Activated CD4-positive, alpha-beta memory T cell treated with anti-CD3 and anti-CD28 coated beads, Interleukin-2, amount 10 ng/mL, durations not matched to agents 7 days and 5 days (primary cell): ENCODE data around the gene HOXD8. TPM values are rescaled to one million over a fixed set of nuclear protein-coding genes. Genes with fewer than 3 reads are reported as not detected.

Experiments
- CTCF ChIA-PET: fragments of 350-600 bp; sonication (Branson Sonifier 250); formaldehyde crosslinking; loops from one replicate; lab custom pipeline; 2021; ENCODE audit warnings: antibody characterized with exemption, inconsistent platforms; lab: Charles Lee
- POLR2A ChIA-PET: fragments of 350-600 bp; sonication (Branson Sonifier 250); formaldehyde crosslinking; loops from one replicate; lab custom pipeline; 2021; ENCODE audit warnings: antibody characterized with exemption; lab: Charles Lee
- DNase-seq: peaks from one replicate; pipeline ENCODE4 v3.0.0-alpha.2; 2020
- H3K27ac Mint-ChIP-seq: one replicate; pipeline ENCODE4 v1.8.0; 2021; ENCODE audit warnings: mild to moderate bottlenecking, mixed read lengths
- H3K27me3 Mint-ChIP-seq: one replicate; pipeline ENCODE4 v1.8.0; 2021; ENCODE audit warnings: mixed read lengths
- H3K36me3 Mint-ChIP-seq: one replicate; pipeline ENCODE4 v1.8.0; 2021; ENCODE audit warnings: low read depth, mixed read lengths
- H3K4me1 Mint-ChIP-seq: one replicate; pipeline ENCODE4 v1.8.0; 2021; ENCODE audit warnings: mixed read lengths
- H3K4me3 Mint-ChIP-seq: one replicate; pipeline ENCODE4 v1.8.0; 2021; ENCODE audit warnings: mild to moderate bottlenecking, mixed read lengths
- H3K9me3 Mint-ChIP-seq: one replicate; pipeline ENCODE4 v1.8.0; 2021; ENCODE audit warnings: mixed read lengths
- total RNA-seq, 2 experiments: library from RNA; stranded (reverse); gene quantifications; one replicate each; pipeline ENCODE4 v1.2.3, GENCODE V29; 2021

The HOXD8 gene
- total RNA-seq, 2 experiments from 2014 or later: not detected

- Mint-ChIP-seq H3K27ac (no peak overlapping the region), H3K4me3 (no peak overlapping the region), H3K4me1 (peaks cover 6% of the 10 kb centered on the region), H3K27me3 (peaks cover 86% of the 10 kb centered on the region), H3K36me3 (peaks cover 8% of the 10 kb centered on the region), H3K9me3 (no peaks in the 10 kb centered on the region)
- ChIA-PET CTCF (interaction anchor here (1.5 kb wide), 1 partner anchor 8 kb away, joined by 3 read pairs; no protein-coding TSS in a partner anchor), POLR2A (no interaction called here)
- no peak for DNase-seq
These were observed 11.6 kb upstream of the HOXD8 start for GRCh38 chr2:176117823-176118371.

GRCh38 chr2:176118601-176119339 lies 10.7 kb upstream of the HOXD8 start:
- peak overlapping the region; percentile 60 for H3K4me3 Mint-ChIP-seq
- H3K27ac Mint-ChIP-seq: peak overlapping the region; percentile 19
- ChIA-PET POLR2A (no interaction called here), CTCF (interaction anchor here (1.5 kb wide), 1 partner anchor 7 kb away, joined by 3 read pairs; no protein-coding TSS in a partner anchor)
- peaks cover 84% of the 10 kb centered on the region for H3K27me3 Mint-ChIP-seq
- peak; percentile 33 for DNase-seq
- peaks cover 6% of the 10 kb centered on the region for H3K36me3 Mint-ChIP-seq
- H3K9me3 Mint-ChIP-seq: no peaks in the 10 kb centered on the region
- H3K4me1 Mint-ChIP-seq: peaks cover 6% of the 10 kb centered on the region

DNA sequence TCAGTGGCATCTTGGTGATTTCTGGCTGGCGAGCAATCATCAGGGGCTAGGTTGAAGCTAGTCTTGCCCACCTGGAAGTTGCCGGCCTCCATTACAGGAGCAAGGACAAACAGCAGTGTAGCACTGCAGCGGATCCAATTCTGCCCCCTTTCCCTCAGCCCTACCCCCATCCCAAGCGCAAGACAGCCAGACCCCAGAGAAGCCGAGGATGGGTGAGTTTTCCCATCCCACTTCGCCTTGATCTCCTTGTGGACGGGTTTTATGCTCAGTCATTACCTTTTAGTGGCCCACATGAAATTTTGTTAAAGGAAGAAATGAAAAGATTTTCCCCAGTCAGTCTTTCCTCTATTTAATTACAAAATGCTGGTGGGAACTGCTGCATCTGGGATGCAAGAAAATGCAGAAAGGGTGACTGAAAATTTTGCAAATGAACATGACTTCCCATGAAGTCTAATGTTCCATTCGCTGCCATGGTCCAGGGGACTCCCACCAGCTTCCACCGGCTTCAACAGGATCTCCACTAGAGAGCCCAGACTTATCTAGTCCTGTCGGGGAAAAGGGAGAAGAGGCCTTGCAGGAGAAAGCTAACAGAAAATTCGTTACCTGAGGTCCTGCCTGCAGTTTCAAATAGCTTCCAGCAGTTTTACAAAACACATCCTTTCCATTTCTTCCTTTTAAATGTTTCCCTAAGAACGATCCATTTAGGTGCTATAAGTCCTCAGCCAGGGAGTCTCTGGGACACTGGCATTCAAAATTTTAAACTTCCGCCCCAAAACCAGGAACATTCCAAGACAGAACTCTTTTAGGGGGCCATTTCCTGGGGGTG lies 8.9 kb upstream of the HOXD8 start:
- POLR2A ChIA-PET: interaction anchor here (0.8 to 1.6 kb wide), 3 partner anchors 12 to 47 kb away, joined by 3 read pairs; no protein-coding TSS in a partner anchor

DNA sequence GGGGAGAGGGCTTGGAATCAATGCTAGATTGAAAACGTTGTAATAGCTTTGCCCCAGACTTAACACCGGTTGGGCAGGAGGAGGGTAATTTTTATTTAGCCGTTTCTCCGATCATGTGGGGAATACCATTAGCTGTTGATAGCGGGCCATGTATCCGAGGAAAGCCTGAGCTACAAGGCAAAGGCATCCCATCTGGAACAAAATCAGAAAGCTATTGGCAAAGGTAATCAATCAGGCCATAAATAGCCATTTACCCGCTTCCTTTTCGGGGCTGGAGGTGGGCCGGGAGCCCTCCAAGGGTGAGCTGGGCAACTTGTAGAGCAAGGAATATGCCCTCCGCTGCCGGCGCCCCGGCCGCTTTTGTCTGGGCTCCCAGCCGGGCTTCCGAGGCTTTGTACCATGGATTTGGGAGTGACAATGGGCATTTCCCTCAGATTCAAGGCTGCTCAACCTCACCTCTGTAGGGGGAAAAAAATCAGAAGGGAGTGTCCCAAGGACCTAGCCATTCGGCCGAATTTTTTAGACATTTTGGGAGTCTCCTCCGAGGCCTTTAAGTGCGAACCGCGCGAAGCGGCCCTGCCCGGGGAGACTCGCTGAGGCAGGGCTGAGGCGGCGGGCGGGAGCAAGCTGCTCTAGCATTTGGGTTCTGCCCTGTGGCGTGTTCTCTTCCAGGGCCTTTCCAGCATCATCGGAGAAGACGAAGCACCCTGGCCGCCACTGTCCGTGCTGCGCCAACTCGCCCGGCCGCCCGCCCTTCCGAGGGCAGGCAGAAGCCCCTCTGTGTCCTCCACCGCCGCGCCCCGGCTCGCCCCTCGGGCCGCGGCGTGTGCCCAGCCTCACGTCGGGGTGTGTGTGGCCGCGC lies 8.1 kb upstream of the HOXD8 start:
- CTCF ChIA-PET: interaction anchor here (0.8 to 2.3 kb wide), 6 partner anchors 10 to 531 kb away, joined by 3 to 9 read pairs (median 4); no protein-coding TSS in a partner anchor

More for the DNA sequence above, 8.9 kb upstream of the HOXD8 start:
- CTCF ChIA-PET: interaction anchor here (0.8 to 2.3 kb wide), 6 partner anchors 10 to 43 kb away, joined by 3 to 9 read pairs (median 4); no protein-coding TSS in a partner anchor
- Mint-ChIP-seq H3K9me3 (no peaks in the 10 kb centered on the region), H3K4me1 (peaks cover 6% of the 10 kb centered on the region), H3K27me3 (peaks cover 86% of the 10 kb centered on the region), H3K4me3 (no peak overlapping the region), H3K27ac (no peak overlapping the region), H3K36me3 (peaks cover 2% of the 10 kb centered on the region)
- DNase-seq: no peak

DNA sequence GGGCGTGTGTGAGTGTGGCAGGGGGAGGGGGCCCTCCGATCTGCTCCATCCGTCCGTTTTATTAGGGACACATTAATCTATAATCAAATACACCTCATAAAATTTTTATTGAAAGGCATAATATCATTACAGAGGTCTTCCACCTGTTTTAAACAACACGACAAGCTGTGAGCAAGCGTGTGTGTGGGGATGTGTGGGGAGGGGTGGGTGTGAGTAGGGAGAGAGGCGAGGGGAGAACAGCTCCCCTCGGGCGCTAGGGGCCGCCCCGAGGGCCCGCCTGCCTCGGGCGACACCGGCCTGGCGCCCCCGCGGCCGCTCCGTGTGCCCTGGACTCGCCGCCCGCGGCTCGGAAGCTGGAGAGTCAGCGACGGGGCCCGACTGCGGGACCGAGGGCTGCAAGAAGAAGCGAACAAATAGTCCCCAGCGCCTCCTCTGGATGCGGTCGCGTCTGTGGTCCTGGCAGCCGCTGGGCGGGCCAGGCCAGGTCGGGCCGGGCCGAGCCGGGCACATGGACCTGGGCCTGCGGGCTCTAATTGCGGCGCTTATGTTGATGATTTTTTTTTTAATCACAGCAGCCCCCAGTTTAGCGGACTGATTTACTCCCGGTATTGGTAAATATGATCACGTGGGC lies 7.3 kb upstream of the HOXD8 start:
- Mint-ChIP-seq H3K27me3 (peaks cover 85% of the 10 kb centered on the region), H3K4me1 (peaks cover 6% of the 10 kb centered on the region), H3K27ac (peak overlapping the region; percentile 35), H3K9me3 (no peaks in the 10 kb centered on the region), H3K4me3 (no peak overlapping the region), H3K36me3 (peaks cover 2% of the 10 kb centered on the region)
- ChIA-PET POLR2A (interaction anchor here (1.0 kb wide), 1 partner anchor 461 kb away, joined by 3 read pairs; no protein-coding TSS in a partner anchor), CTCF (interaction anchor here (1.2 to 2.3 kb wide), 2 partner anchors 11 to 530 kb away, joined by 3 to 9 read pairs; no protein-coding TSS in a partner anchor)
- DNase-seq: no peak

More for the DNA sequence above, 8.1 kb upstream of the HOXD8 start:
- H3K27ac Mint-ChIP-seq: no peak overlapping the region
- no peak for DNase-seq
- POLR2A ChIA-PET: interaction anchor here (1.0 to 1.6 kb wide), 3 partner anchors 11 to 462 kb away, joined by 3 read pairs; no protein-coding TSS in a partner anchor
- H3K27me3 Mint-ChIP-seq: peaks cover 86% of the 10 kb centered on the region
- no peaks in the 10 kb centered on the region for H3K9me3 Mint-ChIP-seq
- H3K4me1 Mint-ChIP-seq: peaks cover 6% of the 10 kb centered on the region
- no peak overlapping the region for H3K4me3 Mint-ChIP-seq
- peaks cover 2% of the 10 kb centered on the region for H3K36me3 Mint-ChIP-seq

- Mint-ChIP-seq H3K27me3 (peaks cover 84% of the 10 kb centered on the region), H3K4me1 (peaks cover 6% of the 10 kb centered on the region), H3K27ac (peak within 1 kb of the TSS; percentile 35), H3K9me3 (no peaks in the 10 kb centered on the region), H3K36me3 (peaks cover 2% of the 10 kb centered on the region), H3K4me3 (no peak within 1 kb of the TSS)
- no peak for DNase-seq
- POLR2A ChIA-PET: no interaction called here
- CTCF ChIA-PET: interaction anchor here (1.2 kb wide), 1 partner anchor 529 kb away, joined by 3 read pairs; no protein-coding TSS in a partner anchor
These were observed 6.7 kb upstream of the HOXD8 start, which contains the start of gene HOXD9 for GRCh38 chr2:176122683-176123410. Gene HOXD9, plus strand, starts transcription at chr2:176122719. Its CDS starts 50 bp downstream, at chr2:176122769.

- Mint-ChIP-seq H3K36me3 (peaks cover 7% of the 10 kb centered on the region), H3K4me1 (peaks cover 11% of the 10 kb centered on the region), H3K27ac (no peak overlapping the region), H3K9me3 (no peaks in the 10 kb centered on the region), H3K27me3 (peaks cover 84% of the 10 kb centered on the region), H3K4me3 (no peak overlapping the region)
- CTCF ChIA-PET: no interaction called here
- DNase-seq: no peak
- POLR2A ChIA-PET: no interaction called here
These were observed 5.9 kb upstream of the HOXD8 start for GRCh38 chr2:176123411-176124109.

DNA sequence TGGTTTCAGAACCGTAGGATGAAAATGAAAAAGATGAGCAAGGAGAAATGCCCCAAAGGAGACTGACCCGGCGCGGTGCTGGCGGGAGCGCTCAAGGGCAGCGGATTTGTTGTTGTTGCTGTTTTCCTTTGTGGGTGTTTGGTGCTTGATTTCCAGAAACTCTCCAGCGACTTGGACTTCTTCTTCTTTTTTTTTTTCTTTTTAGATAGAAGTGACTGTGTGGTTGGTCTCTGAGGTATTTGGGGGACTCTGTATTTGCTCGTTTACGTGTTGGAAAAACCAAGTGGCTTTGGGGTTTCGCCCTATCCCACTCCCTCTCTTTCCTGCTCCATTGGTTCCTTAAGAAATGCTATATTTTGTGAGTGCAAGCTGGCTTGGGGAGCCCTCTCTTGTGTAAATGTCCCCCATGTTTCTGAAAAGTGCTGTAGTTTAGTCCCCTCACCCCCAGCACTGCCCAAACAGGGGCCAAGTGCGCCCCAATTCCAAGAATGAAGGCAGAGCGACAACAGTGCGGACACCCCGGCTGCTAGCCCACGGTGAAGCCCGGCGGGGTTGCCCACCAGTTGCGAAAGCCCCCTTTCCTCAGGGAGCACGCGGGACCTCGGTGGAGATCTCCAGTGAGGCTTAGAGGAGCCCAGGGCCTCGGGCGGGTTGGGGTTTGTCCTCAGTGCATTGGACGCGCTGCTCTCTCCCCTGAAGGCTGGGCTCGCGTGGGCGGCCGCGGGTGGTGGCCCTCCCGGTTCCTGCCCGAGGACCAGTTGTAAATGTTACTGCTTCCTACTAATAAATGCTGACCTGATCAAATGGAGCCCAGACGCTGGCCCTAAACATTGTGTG lies 5.2 kb upstream of the HOXD8 start:
- Mint-ChIP-seq H3K9me3 (no peaks in the 10 kb centered on the region), H3K36me3 (peaks cover 6% of the 10 kb centered on the region), H3K27ac (no peak overlapping the region), H3K4me1 (peaks cover 8% of the 10 kb centered on the region), H3K4me3 (no peak overlapping the region), H3K27me3 (peaks cover 83% of the 10 kb centered on the region)
- no peak for DNase-seq
- ChIA-PET POLR2A (no interaction called here), CTCF (interaction anchor here (0.8 kb wide), 1 partner anchor 1024 kb away, joined by 3 read pairs; no protein-coding TSS in a partner anchor)

- POLR2A ChIA-PET: no interaction called here
- Mint-ChIP-seq H3K4me3 (no peak overlapping the region), H3K9me3 (no peaks in the 10 kb centered on the region), H3K4me1 (peaks cover 8% of the 10 kb centered on the region), H3K27ac (no peak overlapping the region), H3K36me3 (peaks cover 6% of the 10 kb centered on the region), H3K27me3 (peaks cover 75% of the 10 kb centered on the region)
- CTCF ChIA-PET: interaction anchor here (0.8 to 4.0 kb wide), 5 partner anchors 7 to 1023 kb away, joined by 3 to 43 read pairs (median 7); no protein-coding TSS in a partner anchor
- no peak for DNase-seq
These were observed 4.3 kb upstream of the HOXD8 start for GRCh38 chr2:176124947-176125771.
